Measurements from ENCODE around the gene HBP1.
"Not testable (repeated sequence)": the region's sequence is repeated elsewhere in the genome, so short reads cannot be mapped to it uniquely, and the experiment has no call there.

The HBP1 gene

DNA sequence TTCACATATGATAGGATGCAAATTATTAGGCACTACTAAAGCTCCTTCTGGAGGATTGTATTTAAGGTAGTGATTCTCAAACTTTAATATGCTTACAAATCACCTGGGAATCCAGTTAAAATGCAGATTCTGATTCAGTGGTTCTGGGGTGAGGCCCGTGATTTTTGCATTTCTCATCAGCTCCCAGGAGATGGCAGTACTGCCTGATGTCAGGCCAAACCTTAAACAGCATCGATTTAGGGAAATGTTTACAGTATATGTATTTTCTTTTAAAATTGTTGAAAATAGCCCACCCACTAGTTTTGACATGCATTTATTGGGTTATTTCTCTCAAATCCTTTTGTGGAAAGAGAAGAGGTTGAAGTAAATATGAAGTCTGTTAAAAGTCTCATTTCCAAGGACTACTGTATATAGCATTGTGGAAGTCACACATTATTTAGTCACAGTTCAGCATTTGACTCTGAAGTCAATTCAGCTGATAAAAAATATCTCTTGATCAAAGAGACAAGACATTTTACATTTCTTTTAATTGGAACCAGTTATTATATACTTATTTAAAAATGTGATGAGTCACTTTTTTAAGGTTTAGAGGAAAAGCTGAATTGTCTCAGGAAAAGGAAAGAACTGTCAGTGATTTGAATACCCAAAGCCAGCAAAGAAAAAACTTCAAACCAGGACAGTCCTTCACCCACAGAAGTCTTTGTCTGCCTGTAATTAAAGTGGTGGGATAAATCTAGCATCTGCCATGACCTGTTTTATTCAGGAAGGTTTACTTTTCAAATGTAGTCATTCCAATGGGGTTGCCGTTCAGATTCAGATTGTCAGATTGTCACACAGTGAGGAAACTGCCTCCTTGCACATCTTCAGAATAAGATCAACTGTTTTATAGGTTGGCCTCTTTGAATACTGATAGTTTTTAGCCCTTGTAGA lies 21.1 kb upstream of the HBP1 start:
- H3K36me3 Mint-ChIP-seq (ENCODE audit: low read depth), result peaks cover 7% of the 10 kb centered on the region
- no peak overlapping the region for H3K4me3 Mint-ChIP-seq
- intact Hi-C loops (cut with micrococcal nuclease), result loop anchor here (10.0 kb wide), 1 partner anchor 103 kb away; the partner anchor contains the start of gene PRKAR2B
- H3K27me3 Mint-ChIP-seq, result no peaks in the 10 kb centered on the region
- H3K9me3 Mint-ChIP-seq, result no peaks in the 10 kb centered on the region
- no peaks in the 10 kb centered on the region for H3K4me1 Mint-ChIP-seq (ENCODE audit: low read depth)
- H3K27ac Mint-ChIP-seq, result no peak overlapping the region

DNA sequence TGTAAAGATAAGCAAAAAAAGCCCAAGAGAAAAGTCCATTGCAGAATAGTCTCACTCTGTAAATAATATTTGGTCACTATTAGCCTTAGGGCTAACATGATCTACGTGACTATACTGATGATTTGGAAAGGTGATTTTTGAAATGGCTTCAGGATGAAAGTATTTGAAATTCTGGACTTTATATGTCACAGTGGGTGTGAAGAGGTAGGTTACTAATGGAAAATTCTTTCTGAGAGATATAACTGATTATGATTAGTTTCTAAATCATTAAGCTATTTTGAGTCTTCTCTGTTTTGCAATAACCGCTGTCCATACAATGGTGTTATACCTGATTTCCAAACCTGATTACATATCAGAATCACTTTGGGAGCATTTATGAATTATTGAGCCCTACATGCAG lies 20.1 kb upstream of the HBP1 start:
- intact Hi-C loops (cut with micrococcal nuclease), result loop anchor here (10.0 kb wide), 1 partner anchor 104 kb away; the partner anchor contains the start of gene PRKAR2B
- H3K9me3 Mint-ChIP-seq, result no peaks in the 10 kb centered on the region
- H3K4me1 Mint-ChIP-seq (ENCODE audit: low read depth), result no peaks in the 10 kb centered on the region
- H3K4me3 Mint-ChIP-seq, result no peak overlapping the region
- no peaks in the 10 kb centered on the region for H3K27me3 Mint-ChIP-seq
- peaks cover 7% of the 10 kb centered on the region for H3K36me3 Mint-ChIP-seq (ENCODE audit: low read depth)
- no peak overlapping the region for H3K27ac Mint-ChIP-seq

DNA sequence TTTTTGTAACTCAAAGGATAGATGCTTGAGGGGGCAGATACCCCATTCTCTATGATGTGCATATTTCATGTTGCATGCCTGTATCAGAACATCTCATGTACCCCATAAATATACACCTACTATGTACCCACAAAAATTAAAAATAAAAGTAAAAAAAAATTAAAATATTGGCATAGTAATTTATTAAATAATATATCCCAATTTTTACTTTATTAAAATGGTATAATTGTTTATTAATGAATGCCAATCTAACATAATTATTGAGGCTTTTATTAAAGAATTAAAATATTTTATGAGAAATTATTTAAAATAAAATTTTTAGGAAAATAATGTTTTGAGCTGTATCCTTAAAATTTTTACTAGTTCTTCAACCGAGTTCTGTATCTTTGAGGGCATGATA lies 18.9 kb upstream of the HBP1 start:
- H3K36me3 Mint-ChIP-seq (ENCODE audit: low read depth), result peaks cover 7% of the 10 kb centered on the region
- H3K4me3 Mint-ChIP-seq, result no peak overlapping the region
- intact Hi-C loops (cut with micrococcal nuclease), result loop anchor here (1.0 to 10.0 kb wide), 3 partner anchors 105 to 358 kb away; partner anchors contain the start of gene PRKAR2B
- no peaks in the 10 kb centered on the region for H3K27me3 Mint-ChIP-seq
- H3K9me3 Mint-ChIP-seq, result no peaks in the 10 kb centered on the region
- H3K4me1 Mint-ChIP-seq (ENCODE audit: low read depth), result no peaks in the 10 kb centered on the region
- H3K27ac Mint-ChIP-seq, result no peak overlapping the region

DNA sequence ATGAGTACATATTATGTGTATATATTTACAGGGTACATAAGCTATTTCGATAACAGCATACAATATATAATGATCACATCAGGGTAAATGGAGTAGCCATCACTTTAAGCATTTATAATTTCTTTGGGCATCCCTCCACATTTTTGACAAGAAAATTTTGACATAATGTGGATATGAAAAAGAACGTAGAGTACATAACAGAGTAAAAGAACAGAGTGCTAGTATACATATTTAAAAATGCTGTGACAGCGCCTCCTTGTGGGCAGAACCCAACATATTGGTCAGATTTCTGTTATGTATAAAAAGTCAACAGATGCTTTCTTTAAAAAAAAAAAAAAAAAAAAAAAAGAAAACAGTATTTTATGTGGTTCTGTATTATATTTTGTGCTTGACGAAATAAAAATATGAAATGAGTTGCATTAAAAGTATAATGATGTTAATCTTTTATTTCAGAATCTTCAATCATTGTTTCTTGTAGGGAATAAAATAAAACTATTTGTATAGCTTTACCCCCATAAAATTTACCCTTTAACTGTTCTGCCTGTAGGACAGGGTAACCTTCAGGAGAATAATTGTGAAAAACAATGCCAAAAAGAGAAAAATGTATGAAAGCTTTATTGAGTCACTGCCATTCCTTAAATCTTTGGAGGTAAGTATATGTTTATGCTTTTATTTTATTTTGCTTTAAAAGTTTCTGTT lies 18.3 kb upstream of the HBP1 start:
- intact Hi-C loops (cut with micrococcal nuclease), result loop anchor here (1.0 to 5.0 kb wide), 2 partner anchors 203 to 358 kb away; no protein-coding TSS in a partner anchor
- peaks cover 7% of the 10 kb centered on the region for H3K36me3 Mint-ChIP-seq (ENCODE audit: low read depth)
- H3K9me3 Mint-ChIP-seq, result no peaks in the 10 kb centered on the region
- no peaks in the 10 kb centered on the region for H3K4me1 Mint-ChIP-seq (ENCODE audit: low read depth)
- H3K27me3 Mint-ChIP-seq, result no peaks in the 10 kb centered on the region
- no peak overlapping the region for H3K4me3 Mint-ChIP-seq
- no peak overlapping the region for H3K27ac Mint-ChIP-seq

DNA sequence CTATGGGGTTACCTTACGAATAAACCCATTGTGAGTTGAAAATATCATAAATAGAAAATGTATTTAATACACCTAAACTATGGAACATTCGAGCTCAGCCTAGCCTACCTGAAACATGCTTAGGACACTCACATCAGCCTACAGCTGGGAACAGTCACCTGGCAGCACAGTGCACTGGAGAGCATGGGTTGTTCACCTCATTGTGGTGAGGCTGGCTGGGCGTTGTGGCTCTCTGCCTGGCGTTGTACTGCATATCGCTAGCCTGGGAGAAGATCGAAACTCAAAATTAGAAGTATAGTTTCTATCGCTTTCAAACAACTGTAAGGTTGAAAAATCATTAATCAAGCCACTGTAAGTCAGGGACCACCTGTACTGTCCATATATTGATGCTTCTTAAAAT lies 17.3 kb upstream of the HBP1 start:
- Mint-ChIP-seq H3K9me3 (no peaks in the 10 kb centered on the region), H3K27me3 (no peaks in the 10 kb centered on the region), H3K27ac (no peak overlapping the region), H3K36me3 (ENCODE audit: low read depth) (peaks cover 8% of the 10 kb centered on the region), H3K4me3 (no peak overlapping the region), H3K4me1 (ENCODE audit: low read depth) (no peaks in the 10 kb centered on the region)
- intact Hi-C loops (cut with micrococcal nuclease), result loop anchor here (5.0 kb wide), 1 partner anchor 359 kb away; no protein-coding TSS in a partner anchor

DNA sequence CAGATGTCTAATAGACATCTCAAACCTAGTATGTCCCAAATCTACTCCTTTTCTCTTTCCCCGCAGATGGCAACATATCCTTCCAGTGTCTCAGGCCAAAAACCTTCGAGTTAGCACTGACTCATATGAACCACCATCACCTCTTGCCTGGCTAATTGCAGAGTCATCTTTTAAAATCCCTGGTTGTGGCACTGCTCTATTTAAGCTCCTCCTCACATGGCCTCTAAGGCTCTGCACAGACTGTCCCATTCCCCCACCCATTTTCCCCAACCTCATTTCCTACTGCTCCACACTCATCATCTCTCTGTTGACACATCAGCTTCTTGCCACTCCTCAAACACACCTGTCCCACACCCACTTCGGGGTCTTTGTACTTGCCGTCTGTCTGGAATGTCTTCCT lies 16.8 kb upstream of the HBP1 start:
- Mint-ChIP-seq H3K36me3 (ENCODE audit: low read depth) (peaks cover 13% of the 10 kb centered on the region), H3K9me3 (no peaks in the 10 kb centered on the region), H3K27me3 (no peaks in the 10 kb centered on the region), H3K4me1 (ENCODE audit: low read depth) (no peaks in the 10 kb centered on the region), H3K27ac (no peak overlapping the region), H3K4me3 (no peak overlapping the region)
- intact Hi-C loops (cut with micrococcal nuclease), result loop anchor here (5.0 kb wide), 1 partner anchor 360 kb away; no protein-coding TSS in a partner anchor

DNA sequence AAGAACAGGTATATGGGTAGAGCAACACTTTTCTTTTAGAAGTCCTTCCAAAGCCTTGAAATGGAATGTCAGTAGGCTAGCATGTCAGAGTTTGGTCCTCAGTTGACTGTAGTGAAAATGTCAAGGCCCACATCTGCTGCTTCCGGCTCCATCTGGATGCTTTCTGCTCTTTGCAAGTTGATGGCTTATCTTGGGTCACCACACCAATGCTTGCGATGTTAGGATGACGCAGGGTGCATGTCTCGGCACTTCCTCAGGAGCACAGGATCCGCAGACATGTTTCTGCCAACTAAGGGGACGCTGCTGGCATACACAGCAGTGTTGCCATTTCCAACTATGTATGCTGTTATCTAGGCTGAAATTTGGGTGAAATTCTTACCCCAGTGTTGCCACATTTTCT lies 14.0 kb upstream of the HBP1 start:
- Mint-ChIP-seq H3K27ac (no peak overlapping the region), H3K4me3 (no peak overlapping the region), H3K9me3 (no peaks in the 10 kb centered on the region), H3K27me3 (no peaks in the 10 kb centered on the region), H3K36me3 (ENCODE audit: low read depth) (peaks cover 18% of the 10 kb centered on the region), H3K4me1 (ENCODE audit: low read depth) (no peaks in the 10 kb centered on the region)
- intact Hi-C loops (cut with micrococcal nuclease), result loop anchor here (5.0 kb wide), 1 partner anchor 363 kb away; no protein-coding TSS in a partner anchor

DNA sequence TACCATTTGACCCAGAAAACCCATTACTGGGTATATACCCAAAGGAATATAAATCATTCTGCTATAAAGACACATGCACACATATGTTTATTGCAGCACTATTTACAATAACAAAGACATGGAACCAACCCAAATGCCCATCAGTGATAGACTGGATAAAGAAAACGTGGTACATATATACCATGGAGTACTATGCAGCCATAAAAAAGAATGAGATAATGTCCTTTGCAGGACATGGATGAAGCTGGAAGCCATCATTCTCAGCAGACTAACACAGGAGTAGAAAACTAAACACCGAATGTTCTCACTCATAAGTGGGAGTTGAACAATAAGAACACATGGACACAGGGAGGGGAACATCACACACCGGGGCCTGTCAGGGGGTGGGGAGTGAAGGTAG lies 13.1 kb upstream of the HBP1 start:
- not testable (repeated sequence) for H3K27ac Mint-ChIP-seq, H3K9me3 Mint-ChIP-seq, H3K4me3 Mint-ChIP-seq

DNA sequence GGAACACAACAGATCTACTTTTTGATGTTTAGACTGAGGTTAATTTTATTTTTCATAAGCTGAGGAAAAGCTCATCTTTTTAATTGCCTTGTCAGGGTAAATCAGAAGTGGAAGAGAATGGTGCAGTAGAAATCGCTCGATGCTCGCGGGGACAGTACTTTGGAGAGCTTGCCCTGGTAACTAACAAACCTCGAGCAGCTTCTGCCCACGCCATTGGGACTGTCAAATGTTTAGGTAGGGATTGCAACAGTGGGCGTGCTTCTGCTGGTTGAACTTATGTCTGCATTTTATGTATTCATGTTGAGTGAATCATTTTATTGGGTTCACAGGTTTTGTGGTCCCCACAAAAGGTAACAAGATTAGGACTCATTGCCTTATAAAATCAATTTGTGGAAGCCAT lies 11.7 kb upstream of the HBP1 start:
- H3K9me3 Mint-ChIP-seq, result no peaks in the 10 kb centered on the region
- H3K27ac Mint-ChIP-seq, result no peak overlapping the region
- intact Hi-C loops (cut with micrococcal nuclease), result no loop called here
- no peaks in the 10 kb centered on the region for H3K4me1 Mint-ChIP-seq (ENCODE audit: low read depth)
- H3K27me3 Mint-ChIP-seq, result no peaks in the 10 kb centered on the region
- H3K36me3 Mint-ChIP-seq (ENCODE audit: low read depth), result peaks cover 16% of the 10 kb centered on the region
- H3K4me3 Mint-ChIP-seq, result no peak overlapping the region

More for the DNA sequence above, 13.1 kb upstream of the HBP1 start:
- H3K4me1 Mint-ChIP-seq (ENCODE audit: low read depth); H3K27me3 Mint-ChIP-seq; intact Hi-C loops (cut with micrococcal nuclease): not testable (repeated sequence)
- H3K36me3 Mint-ChIP-seq (ENCODE audit: low read depth), result peaks cover 18% of the 10 kb centered on the region

DNA sequence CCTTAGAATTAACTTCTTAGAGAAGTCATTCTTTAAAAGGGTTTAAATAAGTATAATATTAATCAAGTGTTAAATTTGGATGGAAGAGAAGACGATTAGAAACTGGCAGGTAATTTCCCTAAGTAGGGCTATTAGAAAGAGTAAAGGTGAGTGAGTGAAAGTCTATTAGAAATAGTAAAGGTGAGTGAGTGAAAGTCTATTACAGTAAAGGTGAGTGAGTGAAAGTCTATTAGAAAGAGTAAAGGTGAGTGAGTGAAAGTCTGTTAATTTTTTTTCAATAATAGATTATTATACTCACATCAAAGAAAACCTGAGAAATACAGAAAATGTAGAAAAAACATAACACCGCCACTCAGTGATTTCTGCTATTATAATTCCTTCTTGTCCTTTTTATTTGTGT lies 10.8 kb upstream of the HBP1 start:
- Mint-ChIP-seq H3K27me3 (no peaks in the 10 kb centered on the region), H3K4me1 (ENCODE audit: low read depth) (no peaks in the 10 kb centered on the region), H3K27ac (no peak overlapping the region), H3K9me3 (no peaks in the 10 kb centered on the region), H3K4me3 (no peak overlapping the region), H3K36me3 (ENCODE audit: low read depth) (peaks cover 12% of the 10 kb centered on the region)
- intact Hi-C loops (cut with micrococcal nuclease), result no loop called here

DNA sequence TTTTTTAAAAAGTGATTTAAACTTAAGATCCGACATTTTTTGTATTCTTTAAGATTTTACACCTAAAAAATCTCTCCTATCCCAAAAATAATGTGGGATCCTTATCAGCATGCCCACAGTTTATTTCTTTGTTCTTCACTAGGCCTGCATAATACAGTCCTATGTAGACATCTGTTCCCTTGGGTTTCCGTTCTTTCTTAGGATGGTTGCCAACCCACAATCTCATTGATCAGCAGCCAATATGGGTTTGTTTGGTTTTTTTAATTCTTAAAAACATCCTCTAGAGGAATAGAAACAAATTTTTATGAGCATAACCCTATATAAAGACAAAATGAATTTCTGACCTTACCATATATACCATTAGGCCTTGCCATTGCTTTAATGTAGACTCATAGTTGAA lies 8.4 kb upstream of the HBP1 start:
- Mint-ChIP-seq H3K9me3 (no peaks in the 10 kb centered on the region), H3K4me3 (no peak overlapping the region), H3K27me3 (peaks cover 3% of the 10 kb centered on the region), H3K36me3 (ENCODE audit: low read depth) (peaks cover 12% of the 10 kb centered on the region), H3K27ac (no peak overlapping the region), H3K4me1 (ENCODE audit: low read depth) (no peaks in the 10 kb centered on the region)
- intact Hi-C loops (cut with micrococcal nuclease), result no loop called here

DNA sequence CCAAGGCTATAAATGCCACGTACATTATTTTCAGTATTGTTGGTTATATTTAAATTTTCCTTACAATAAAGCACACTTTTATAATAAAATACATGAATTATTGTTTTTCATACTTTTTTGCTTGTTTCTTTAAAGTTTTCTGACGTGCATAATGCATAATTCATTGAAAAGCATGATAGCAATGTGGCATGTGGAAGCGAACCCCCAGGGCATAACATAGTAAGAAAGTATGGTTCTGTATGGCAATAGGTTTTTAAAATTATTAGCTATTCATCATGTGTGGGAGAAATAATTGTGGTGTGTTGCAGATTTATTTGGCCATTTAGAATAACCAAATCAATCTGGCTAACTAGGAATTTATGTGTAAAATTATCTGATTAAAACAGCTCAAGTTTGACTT lies 7.4 kb upstream of the HBP1 start:
- Mint-ChIP-seq H3K4me1 (ENCODE audit: low read depth) (no peaks in the 10 kb centered on the region), H3K9me3 (no peaks in the 10 kb centered on the region), H3K36me3 (ENCODE audit: low read depth) (peaks cover 11% of the 10 kb centered on the region), H3K27me3 (peaks cover 4% of the 10 kb centered on the region), H3K27ac (no peak overlapping the region), H3K4me3 (no peak overlapping the region)
- intact Hi-C loops (cut with micrococcal nuclease), result no loop called here

DNA sequence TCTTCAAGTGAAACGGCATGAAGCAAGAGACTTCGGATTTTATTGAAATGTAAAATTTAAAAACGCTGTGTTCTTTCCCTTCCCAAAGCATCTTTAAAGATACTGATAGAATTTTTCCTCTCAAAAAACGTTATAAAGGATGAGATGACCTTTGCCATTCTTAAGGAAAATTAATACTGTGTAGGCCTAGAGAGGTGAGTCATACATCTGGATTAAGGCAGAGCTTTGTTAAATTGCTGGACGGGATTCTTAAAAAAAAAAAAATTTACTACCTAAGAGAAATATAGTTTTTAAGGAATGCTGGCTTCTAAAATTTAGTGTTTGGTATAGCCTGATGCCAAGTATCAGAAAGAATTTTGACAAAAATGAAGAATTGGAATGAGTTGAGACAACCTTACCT lies 6.3 kb upstream of the HBP1 start:
- peaks cover 4% of the 10 kb centered on the region for H3K27me3 Mint-ChIP-seq
- peaks cover under 1% of the 10 kb centered on the region for H3K36me3 Mint-ChIP-seq (ENCODE audit: low read depth)
- no peak overlapping the region for H3K4me3 Mint-ChIP-seq
- no peaks in the 10 kb centered on the region for H3K4me1 Mint-ChIP-seq (ENCODE audit: low read depth)
- no peak overlapping the region for H3K27ac Mint-ChIP-seq
- intact Hi-C loops (cut with micrococcal nuclease), result no loop called here
- no peaks in the 10 kb centered on the region for H3K9me3 Mint-ChIP-seq

DNA sequence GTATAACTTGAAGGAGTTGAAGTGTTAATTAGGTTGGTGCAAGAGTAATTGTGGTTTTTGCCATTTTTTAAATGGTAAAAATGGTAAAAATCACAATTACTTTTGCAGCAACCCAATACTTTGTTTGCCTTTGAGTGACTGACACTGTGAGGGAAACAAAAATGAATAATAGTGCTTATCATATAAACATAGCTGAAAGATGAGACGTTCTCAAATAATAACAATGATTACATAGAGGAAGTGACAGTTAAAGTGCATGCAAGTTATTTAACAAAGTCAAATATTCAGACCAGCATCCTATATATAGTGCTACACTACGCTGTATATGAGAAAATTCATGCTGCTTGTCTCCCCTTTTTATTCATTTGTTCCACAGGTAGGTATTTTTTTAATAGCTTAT lies 4.7 kb upstream of the HBP1 start:
- Mint-ChIP-seq H3K27ac (no peak overlapping the region), H3K9me3 (no peaks in the 10 kb centered on the region), H3K4me1 (ENCODE audit: low read depth) (peaks cover 5% of the 10 kb centered on the region), H3K4me3 (no peak overlapping the region), H3K36me3 (ENCODE audit: low read depth) (peaks cover 11% of the 10 kb centered on the region), H3K27me3 (peaks cover 4% of the 10 kb centered on the region)
- intact Hi-C loops (cut with micrococcal nuclease), result no loop called here

All from dendritic cell treated with granulocyte-macrophage colony-stimulating factor and Interleukin-4, amounts not matched to agents 40 ng/mL and 50 ng/mL, for 4 days (primary cell).